H1 (cell line): ENCODE data around the gene TBC1D24. TPM values are rescaled to one million over a fixed set of nuclear protein-coding genes. Genes with fewer than 3 reads are reported as not detected.

ENCODE experiments used
- CBX5 ChIP-seq: fragments of 300-800, 300-1000 bp; sonication (generic); IDR thresholded peaks from 2 replicates; pipeline ENCODE4 v1.7.1; 2016; ENCODE audit warnings: antibody characterized with exemption, low read length, low read depth
- CTBP2 ChIP-seq: IDR thresholded peaks from 2 replicates; pipeline ENCODE4 v1.7.0; 2011; ENCODE audit warnings: borderline replicate concordance, mild to moderate bottlenecking, moderate library complexity, mixed read lengths, low read length; ENCODE audit not compliant: insufficient read depth, insufficient read length
- GTF2F1 ChIP-seq: IDR thresholded peaks from 2 replicates; pipeline ENCODE4 v1.6.1; 2012; ENCODE audit warnings: low read depth, low read length, improper control_type of control experiment, borderline replicate concordance
- KDM5A ChIP-seq: fragments of 200-600 bp; IDR thresholded peaks from 2 replicates; pipeline ENCODE4 v1.7.1; 2012; ENCODE audit warnings: mild to moderate bottlenecking, low read length, inconsistent platforms, mixed read lengths
- NANOG ChIP-seq: IDR thresholded peaks from 2 replicates; pipeline ENCODE4 v1.6.1; 2011; ENCODE audit warnings: low read length, low read depth, mild to moderate bottlenecking, inconsistent platforms; ENCODE audit not compliant: insufficient read depth, poor library complexity, severe bottlenecking
- POU5F1 ChIP-seq: IDR thresholded peaks from 2 replicates; pipeline ENCODE4 v1.6.1; 2011; ENCODE audit warnings: low read depth, mild to moderate bottlenecking, low read length, moderate library complexity
- RXRA ChIP-seq: IDR thresholded peaks from 2 replicates; pipeline ENCODE4 v1.6.1; 2011; ENCODE audit warnings: low read depth, mild to moderate bottlenecking, low read length, moderate library complexity; ENCODE audit not compliant: insufficient read depth
- polyA plus RNA-seq, 7 experiments: library from polyadenylated mRNA; depleted of rRNA in 3 of 7; stranded (reverse) in 5 of 7; unstranded in 2 of 7; fragments of >200 nt in 5 of 7; fragments of 200-250 nt in 2 of 7; gene quantifications; 1 replicate in 5 of 7; 2 replicates in 1 of 7; 4 replicates in 1 of 7; pipeline versions ENCODE4 v1.2.1 to v1.2.3, GENCODE V29; 2011 to 2013; ENCODE audit warnings: missing spikeins in 2 of 7, mixed read lengths in 2 of 7
- total RNA-seq: library from RNA; stranded (reverse); fragmentation: NEBNext Ultra II Directional; extraction: Animal tissue kit (Norgen Biotek cat#: 25700); gene quantifications from 2 replicates; pipeline ENCODE4 v1.2.1, GENCODE V29; 2021
- TF ChIP-seq, protein P1 (sequence below): fragments of 300-600 bp; sonication (generic); IDR thresholded peaks from 2 replicates; pipeline ENCODE4 v1.7.1; 2012; ENCODE audit warnings: low read length, moderate library complexity, mild to moderate bottlenecking, inconsistent platforms; ENCODE audit not compliant: insufficient replicate concordance
- TF ChIP-seq, protein P2 (sequence below): IDR thresholded peaks from 2 replicates; pipeline ENCODE4 v1.6.1; 2011; ENCODE audit warnings: low read depth, mild to moderate bottlenecking, low read length; ENCODE audit not compliant: insufficient read depth

TBC1D24 gene
- total and polyA plus RNA-seq, 2 of the 8 experiments (the other 6 are each of a cell fraction or from before 2014, with no cell fraction given), result 8.7 to 21.5 TPM

DNA sequence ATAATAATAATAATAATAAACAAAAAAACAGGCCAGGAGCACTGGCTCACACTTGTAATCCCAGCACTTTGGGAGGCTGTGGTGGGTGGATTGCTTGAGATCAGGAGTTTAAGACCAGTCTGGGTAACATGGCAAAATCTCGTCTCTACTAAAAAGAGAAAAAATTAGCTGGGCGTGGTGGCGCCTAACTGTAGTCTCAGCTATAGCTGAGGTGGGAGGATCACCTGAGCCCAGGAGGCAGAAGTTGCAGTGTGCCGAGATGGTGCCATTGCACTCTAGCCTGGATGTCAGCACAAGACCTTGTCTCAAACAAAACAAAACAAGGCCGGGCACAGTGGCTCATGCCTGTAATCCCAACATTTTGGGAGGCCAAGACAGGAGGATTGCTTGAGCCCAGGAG lies 20.1 kb downstream of the TBC1D24 start (continued):
- TF ChIP-seq, protein P1, sequence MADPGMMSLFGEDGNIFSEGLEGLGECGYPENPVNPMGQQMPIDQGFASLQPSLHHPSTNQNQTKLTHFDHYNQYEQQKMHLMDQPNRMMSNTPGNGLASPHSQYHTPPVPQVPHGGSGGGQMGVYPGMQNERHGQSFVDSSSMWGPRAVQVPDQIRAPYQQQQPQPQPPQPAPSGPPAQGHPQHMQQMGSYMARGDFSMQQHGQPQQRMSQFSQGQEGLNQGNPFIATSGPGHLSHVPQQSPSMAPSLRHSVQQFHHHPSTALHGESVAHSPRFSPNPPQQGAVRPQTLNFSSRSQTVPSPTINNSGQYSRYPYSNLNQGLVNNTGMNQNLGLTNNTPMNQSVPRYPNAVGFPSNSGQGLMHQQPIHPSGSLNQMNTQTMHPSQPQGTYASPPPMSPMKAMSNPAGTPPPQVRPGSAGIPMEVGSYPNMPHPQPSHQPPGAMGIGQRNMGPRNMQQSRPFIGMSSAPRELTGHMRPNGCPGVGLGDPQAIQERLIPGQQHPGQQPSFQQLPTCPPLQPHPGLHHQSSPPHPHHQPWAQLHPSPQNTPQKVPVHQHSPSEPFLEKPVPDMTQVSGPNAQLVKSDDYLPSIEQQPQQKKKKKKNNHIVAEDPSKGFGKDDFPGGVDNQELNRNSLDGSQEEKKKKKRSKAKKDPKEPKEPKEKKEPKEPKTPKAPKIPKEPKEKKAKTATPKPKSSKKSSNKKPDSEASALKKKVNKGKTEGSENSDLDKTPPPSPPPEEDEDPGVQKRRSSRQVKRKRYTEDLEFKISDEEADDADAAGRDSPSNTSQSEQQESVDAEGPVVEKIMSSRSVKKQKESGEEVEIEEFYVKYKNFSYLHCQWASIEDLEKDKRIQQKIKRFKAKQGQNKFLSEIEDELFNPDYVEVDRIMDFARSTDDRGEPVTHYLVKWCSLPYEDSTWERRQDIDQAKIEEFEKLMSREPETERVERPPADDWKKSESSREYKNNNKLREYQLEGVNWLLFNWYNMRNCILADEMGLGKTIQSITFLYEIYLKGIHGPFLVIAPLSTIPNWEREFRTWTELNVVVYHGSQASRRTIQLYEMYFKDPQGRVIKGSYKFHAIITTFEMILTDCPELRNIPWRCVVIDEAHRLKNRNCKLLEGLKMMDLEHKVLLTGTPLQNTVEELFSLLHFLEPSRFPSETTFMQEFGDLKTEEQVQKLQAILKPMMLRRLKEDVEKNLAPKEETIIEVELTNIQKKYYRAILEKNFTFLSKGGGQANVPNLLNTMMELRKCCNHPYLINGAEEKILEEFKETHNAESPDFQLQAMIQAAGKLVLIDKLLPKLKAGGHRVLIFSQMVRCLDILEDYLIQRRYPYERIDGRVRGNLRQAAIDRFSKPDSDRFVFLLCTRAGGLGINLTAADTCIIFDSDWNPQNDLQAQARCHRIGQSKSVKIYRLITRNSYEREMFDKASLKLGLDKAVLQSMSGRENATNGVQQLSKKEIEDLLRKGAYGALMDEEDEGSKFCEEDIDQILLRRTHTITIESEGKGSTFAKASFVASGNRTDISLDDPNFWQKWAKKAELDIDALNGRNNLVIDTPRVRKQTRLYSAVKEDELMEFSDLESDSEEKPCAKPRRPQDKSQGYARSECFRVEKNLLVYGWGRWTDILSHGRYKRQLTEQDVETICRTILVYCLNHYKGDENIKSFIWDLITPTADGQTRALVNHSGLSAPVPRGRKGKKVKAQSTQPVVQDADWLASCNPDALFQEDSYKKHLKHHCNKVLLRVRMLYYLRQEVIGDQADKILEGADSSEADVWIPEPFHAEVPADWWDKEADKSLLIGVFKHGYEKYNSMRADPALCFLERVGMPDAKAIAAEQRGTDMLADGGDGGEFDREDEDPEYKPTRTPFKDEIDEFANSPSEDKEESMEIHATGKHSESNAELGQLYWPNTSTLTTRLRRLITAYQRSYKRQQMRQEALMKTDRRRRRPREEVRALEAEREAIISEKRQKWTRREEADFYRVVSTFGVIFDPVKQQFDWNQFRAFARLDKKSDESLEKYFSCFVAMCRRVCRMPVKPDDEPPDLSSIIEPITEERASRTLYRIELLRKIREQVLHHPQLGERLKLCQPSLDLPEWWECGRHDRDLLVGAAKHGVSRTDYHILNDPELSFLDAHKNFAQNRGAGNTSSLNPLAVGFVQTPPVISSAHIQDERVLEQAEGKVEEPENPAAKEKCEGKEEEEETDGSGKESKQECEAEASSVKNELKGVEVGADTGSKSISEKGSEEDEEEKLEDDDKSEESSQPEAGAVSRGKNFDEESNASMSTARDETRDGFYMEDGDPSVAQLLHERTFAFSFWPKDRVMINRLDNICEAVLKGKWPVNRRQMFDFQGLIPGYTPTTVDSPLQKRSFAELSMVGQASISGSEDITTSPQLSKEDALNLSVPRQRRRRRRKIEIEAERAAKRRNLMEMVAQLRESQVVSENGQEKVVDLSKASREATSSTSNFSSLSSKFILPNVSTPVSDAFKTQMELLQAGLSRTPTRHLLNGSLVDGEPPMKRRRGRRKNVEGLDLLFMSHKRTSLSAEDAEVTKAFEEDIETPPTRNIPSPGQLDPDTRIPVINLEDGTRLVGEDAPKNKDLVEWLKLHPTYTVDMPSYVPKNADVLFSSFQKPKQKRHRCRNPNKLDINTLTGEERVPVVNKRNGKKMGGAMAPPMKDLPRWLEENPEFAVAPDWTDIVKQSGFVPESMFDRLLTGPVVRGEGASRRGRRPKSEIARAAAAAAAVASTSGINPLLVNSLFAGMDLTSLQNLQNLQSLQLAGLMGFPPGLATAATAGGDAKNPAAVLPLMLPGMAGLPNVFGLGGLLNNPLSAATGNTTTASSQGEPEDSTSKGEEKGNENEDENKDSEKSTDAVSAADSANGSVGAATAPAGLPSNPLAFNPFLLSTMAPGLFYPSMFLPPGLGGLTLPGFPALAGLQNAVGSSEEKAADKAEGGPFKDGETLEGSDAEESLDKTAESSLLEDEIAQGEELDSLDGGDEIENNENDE, result no peak
- TF ChIP-seq, protein P2, sequence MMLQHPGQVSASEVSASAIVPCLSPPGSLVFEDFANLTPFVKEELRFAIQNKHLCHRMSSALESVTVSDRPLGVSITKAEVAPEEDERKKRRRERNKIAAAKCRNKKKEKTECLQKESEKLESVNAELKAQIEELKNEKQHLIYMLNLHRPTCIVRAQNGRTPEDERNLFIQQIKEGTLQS, result no peak
- TF ChIP-seq KDM5A, result no peak
- no peak for TF ChIP-seq CTBP2
- TF ChIP-seq POU5F1, result no peak
- TF ChIP-seq CBX5, result no peak
- no peak for TF ChIP-seq GTF2F1
- no peak for TF ChIP-seq NANOG
- TF ChIP-seq RXRA, result no peak
